Mammary epithelial cell (primary cell): Measurements from ENCODE around the gene AKAP8L.

Experiments used
- EZH2 ChIP-seq: IDR thresholded peaks from 2 replicates; pipeline ENCODE4 v1.6.1; 2012; ENCODE audit warnings: low read length, inconsistent platforms, borderline replicate concordance
- TF ChIP-seq, protein P1 (sequence below), 2 donors: IDR thresholded peaks in 1 of 2; conservative IDR thresholded peaks in 1 of 2; 2 replicates each; pipeline ENCODE4 v1.5.1; 2011 to 2012; ENCODE audit warnings: inconsistent platforms in 2 of 2, low read length in 2 of 2, mild to moderate bottlenecking in 2 of 2, control low read depth in 1 of 2, low read depth in 1 of 2; ENCODE audit not compliant: insufficient read depth in 1 of 2; ENCODE audit errors: extremely low read depth in 1 of 2

DNA sequence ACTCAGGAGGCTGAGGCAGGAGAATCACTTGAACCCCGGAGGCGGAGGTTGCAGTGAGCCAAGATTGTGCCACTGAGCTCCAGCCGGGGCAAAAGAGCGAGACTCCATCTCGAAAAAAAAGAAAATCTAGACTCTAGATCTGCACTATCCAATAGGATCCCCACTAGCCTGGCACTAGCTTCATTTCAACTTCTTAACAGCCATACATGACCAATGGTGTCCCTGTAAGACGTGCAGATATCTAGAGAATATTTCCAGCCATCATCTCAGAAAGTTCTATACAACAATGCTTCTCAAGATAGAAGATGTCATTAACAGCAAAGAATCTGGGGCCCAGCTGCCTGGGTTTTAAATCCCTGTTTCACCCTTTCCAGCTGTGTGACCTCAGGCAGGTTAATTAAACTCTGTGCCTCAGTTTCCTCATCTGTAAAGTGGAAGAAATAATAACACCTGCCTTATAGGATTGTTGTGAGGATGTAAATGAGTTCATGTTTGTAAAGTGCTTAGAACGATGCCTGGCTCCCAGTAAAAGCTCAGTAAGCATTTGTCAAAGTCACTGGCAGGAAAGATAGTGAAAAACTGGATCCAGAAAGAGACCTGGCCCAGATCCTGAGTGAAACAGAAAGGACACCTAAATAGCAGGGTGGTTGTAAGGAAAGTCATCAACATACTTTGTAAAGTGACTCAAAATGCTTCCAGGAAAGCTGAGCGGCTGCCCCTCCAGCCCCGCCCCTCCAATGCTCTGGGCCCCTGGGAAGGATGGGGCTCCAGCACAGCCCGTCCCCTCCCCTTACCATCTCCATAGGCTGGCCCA lies 17.4 kb upstream of the AKAP8L start:
- TF ChIP-seq, protein P1, sequence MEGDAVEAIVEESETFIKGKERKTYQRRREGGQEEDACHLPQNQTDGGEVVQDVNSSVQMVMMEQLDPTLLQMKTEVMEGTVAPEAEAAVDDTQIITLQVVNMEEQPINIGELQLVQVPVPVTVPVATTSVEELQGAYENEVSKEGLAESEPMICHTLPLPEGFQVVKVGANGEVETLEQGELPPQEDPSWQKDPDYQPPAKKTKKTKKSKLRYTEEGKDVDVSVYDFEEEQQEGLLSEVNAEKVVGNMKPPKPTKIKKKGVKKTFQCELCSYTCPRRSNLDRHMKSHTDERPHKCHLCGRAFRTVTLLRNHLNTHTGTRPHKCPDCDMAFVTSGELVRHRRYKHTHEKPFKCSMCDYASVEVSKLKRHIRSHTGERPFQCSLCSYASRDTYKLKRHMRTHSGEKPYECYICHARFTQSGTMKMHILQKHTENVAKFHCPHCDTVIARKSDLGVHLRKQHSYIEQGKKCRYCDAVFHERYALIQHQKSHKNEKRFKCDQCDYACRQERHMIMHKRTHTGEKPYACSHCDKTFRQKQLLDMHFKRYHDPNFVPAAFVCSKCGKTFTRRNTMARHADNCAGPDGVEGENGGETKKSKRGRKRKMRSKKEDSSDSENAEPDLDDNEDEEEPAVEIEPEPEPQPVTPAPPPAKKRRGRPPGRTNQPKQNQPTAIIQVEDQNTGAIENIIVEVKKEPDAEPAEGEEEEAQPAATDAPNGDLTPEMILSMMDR (conservative IDR thresholded peaks at IDR 0.05 in 1 of 2, IDR thresholded peaks at IDR 0.05 in 1 of 2; ENCODE audit: extremely low read depth in 1 of 2, insufficient read depth in 1 of 2, low read depth in 1 of 2, low read length in 2 of 2), result no peak
- TF ChIP-seq EZH2, result no peak
